Nucleus accumbens (tissue), 56 donors: ENCODE data around the gene ANKDD1A.
A peak's percentile ranks its signal among the peaks of the same experiment; 100 is the strongest.

ENCODE experiments used
- DNase-seq, 56 donors: peaks; one replicate each; lab custom pipeline; 2025; lab: John Stamatoyannopoulos, UW

ANKDD1A gene

GRCh38 chr15:64911311-64912186, at the start of gene ANKDD1A:
TSS of gene ANKDD1A (plus strand) at chr15:64911902. CDS start at chr15:64911931, 29 bp downstream.
- peak in 43 of 56 donors; percentile 9 to 82 (median 58) for DNase-seq

- no peak for DNase-seq
Observed at GRCh38 chr15:64861960-64862359, 49.7 kb upstream of the ANKDD1A start.

GRCh38 chr15:64862408-64862807, 49.3 kb upstream of the ANKDD1A start:
- no peak for DNase-seq

- peak in 5 of 56 donors; percentile 5 to 36 (median 24) for DNase-seq
Observed at GRCh38 chr15:64864068-64864467, 47.6 kb upstream of the ANKDD1A start.

- DNase-seq, result no peak
Observed at GRCh38 chr15:64865126-64865997, 46.3 kb upstream of the ANKDD1A start.

GRCh38 chr15:64865998-64866520, 45.6 kb upstream of the ANKDD1A start:
- peak in 29 of 56 donors; percentile 21 to 75 (median 36) for DNase-seq

GRCh38 chr15:64869501-64869900, 42.2 kb upstream of the ANKDD1A start:
- no peak for DNase-seq

GRCh38 chr15:64870353-64870752, 41.3 kb upstream of the ANKDD1A start:
- DNase-seq, result no peak

- DNase-seq, result no peak
Observed at GRCh38 chr15:64875641-64876223, 36.0 kb upstream of the ANKDD1A start.

GRCh38 chr15:64877435-64877834, 34.3 kb upstream of the ANKDD1A start:
- peak in 36 of 56 donors; percentile 10 to 70 (median 39) for DNase-seq

GRCh38 chr15:64878705-64879104, 33.0 kb upstream of the ANKDD1A start:
- no peak for DNase-seq

- peak in 1 of 56 donors; percentile 19 for DNase-seq
Observed at GRCh38 chr15:64883100-64883581, 28.6 kb upstream of the ANKDD1A start.

GRCh38 chr15:64883997-64884511, 27.6 kb upstream of the ANKDD1A start:
- DNase-seq, result peak in 18 of 56 donors; percentile 12 to 69 (median 28)

GRCh38 chr15:64884679-64885078, 27.0 kb upstream of the ANKDD1A start:
- DNase-seq, result no peak

GRCh38 chr15:64888336-64888735, 23.4 kb upstream of the ANKDD1A start:
- DNase-seq, result no peak

GRCh38 chr15:64891561-64891960, 20.1 kb upstream of the ANKDD1A start:
- no peak for DNase-seq

- no peak for DNase-seq
Observed at GRCh38 chr15:64892847-64893403, 18.8 kb upstream of the ANKDD1A start.

- peak; percentile 31 to 94 (median 84) for DNase-seq
Observed at GRCh38 chr15:64893481-64894394, 18.0 kb upstream of the ANKDD1A start.
